Measurements from ENCODE around the gene HIVEP3. TPM values are rescaled to one million over a fixed set of nuclear protein-coding genes. Genes with fewer than 3 reads are reported as not detected.
A peak's percentile ranks its signal among the peaks of the same experiment; 100 is the strongest.

Gene HIVEP3
- total and polyA plus RNA-seq, 2 of the 13 experiments (the other 11 are each of a cell fraction or from before 2014, with no cell fraction given): 0.05 TPM; not detected in 1

- TF ChIP-seq ZNF878 (CRISPR knock-in tag; IDR thresholded peaks at IDR 0.05) (no peak), SMARCC2 (IDR thresholded peaks at IDR 0.05) (no peak), EHMT2 (IDR thresholded peaks at IDR 0.05; ENCODE audit: borderline replicate concordance, low read depth, low read length) (no peak), ESRRA (CRISPR knock-in tag; IDR thresholded peaks at IDR 0.05; ENCODE audit: low read depth) (no peak), PLRG1 (conservative IDR thresholded peaks at IDR 0.05) (no peak), PTBP1 (IDR thresholded peaks at IDR 0.05; ENCODE audit: low read depth, low read length, poor library complexity, severe bottlenecking) (no peak), ZNF253 (CRISPR knock-in tag; IDR thresholded peaks at IDR 0.05; ENCODE audit: borderline replicate concordance) (no peak), ZMYM4 (CRISPR knock-in tag; IDR thresholded peaks at IDR 0.05) (no peak), ZNF775 (CRISPR knock-in tag; IDR thresholded peaks at IDR 0.05; ENCODE audit: borderline replicate concordance) (no peak), U2AF2 (IDR thresholded peaks at IDR 0.05; ENCODE audit: low read depth, low read length) (no peak), ZMYM3 (CRISPR knock-in tag; IDR thresholded peaks at IDR 0.05) (no peak), IRX3 (CRISPR knock-in tag; IDR thresholded peaks at IDR 0.05; ENCODE audit: borderline replicate concordance, low read depth) (no peak), SETDB1 (CRISPR knock-in tag; IDR thresholded peaks at IDR 0.05; ENCODE audit: borderline replicate concordance) (no peak), DNMT3B (CRISPR knock-in tag; conservative IDR thresholded peaks at IDR 0.05) (no peak)
Observed at GRCh38 chr1:41803656-41804055, 115.1 kb downstream of the HIVEP3 start (continued).

- intact Hi-C loops (cut with micrococcal nuclease; ENCODE audit: unreplicated experiment) (no loop called here), in situ Hi-C loops (cut with HindIII; ENCODE audit: extremely low pct_ligation_motif_present, low pct_unique_long_range_greater_than_20kb) (no loop called here)
- Histone ChIP-seq H3K4me2 (ENCODE audit: low read depth, low read length) (no peak overlapping the region), H3K9ac (ENCODE audit: insufficient read depth, low read depth, low read length) (no peak overlapping the region), H3K36me3 (replicated peaks in 1 of 2; ENCODE audit: control insufficient read depth in 1 of 2, insufficient read depth in 2 of 2, low read length in 2 of 2) (no peaks in the 10 kb centered on the region), H3K79me2 (ENCODE audit: insufficient read depth, low read length) (no peaks in the 10 kb centered on the region), H2AFZ (ENCODE audit: low read length) (no peak overlapping the region), H3K4me1 (ENCODE audit: insufficient read depth, low read length) (no peaks in the 10 kb centered on the region), H4K20me1 (ENCODE audit: insufficient read depth, low read length) (no peaks in the 10 kb centered on the region), H3K4me3 (replicated peaks in 1 of 3; ENCODE audit: insufficient read depth in 1 of 3, low read depth in 2 of 3, low read length in 3 of 3) (no peak overlapping the region), H3K9me3 (ENCODE audit: low read length) (no peaks in the 10 kb centered on the region), H3K27ac (ENCODE audit: extremely low read length, insufficient read depth, low read length) (no peak overlapping the region), H3K27me3 (ENCODE audit: control insufficient read depth in 1 of 2, insufficient read depth in 2 of 2, low read length in 2 of 2) (no peaks in the 10 kb centered on the region; a peak in 1 of 5 replicates)
- no TSS peak for BruUV-seq (replicated peaks)
- 7% methylated on average over 3 of the region's 4 CpGs for WGBS (ENCODE audit: low lambda C conversion rate)
- no peak for DNase-seq (ENCODE audit: low spot score)
- ATAC-seq: no peak
- ChIA-PET CTCF (ENCODE audit: low intra/inter-chr PET ratio, low total read pairs) (no interaction called here), POLR2A (no interaction called here)
- no peak for FAIRE-seq
- TF ChIP-seq ZNF629 (CRISPR knock-in tag; conservative IDR thresholded peaks at IDR 0.05): peak; percentile 30; the same call in 1 of the 2 replicates
- TF ChIP-seq, protein P1, sequence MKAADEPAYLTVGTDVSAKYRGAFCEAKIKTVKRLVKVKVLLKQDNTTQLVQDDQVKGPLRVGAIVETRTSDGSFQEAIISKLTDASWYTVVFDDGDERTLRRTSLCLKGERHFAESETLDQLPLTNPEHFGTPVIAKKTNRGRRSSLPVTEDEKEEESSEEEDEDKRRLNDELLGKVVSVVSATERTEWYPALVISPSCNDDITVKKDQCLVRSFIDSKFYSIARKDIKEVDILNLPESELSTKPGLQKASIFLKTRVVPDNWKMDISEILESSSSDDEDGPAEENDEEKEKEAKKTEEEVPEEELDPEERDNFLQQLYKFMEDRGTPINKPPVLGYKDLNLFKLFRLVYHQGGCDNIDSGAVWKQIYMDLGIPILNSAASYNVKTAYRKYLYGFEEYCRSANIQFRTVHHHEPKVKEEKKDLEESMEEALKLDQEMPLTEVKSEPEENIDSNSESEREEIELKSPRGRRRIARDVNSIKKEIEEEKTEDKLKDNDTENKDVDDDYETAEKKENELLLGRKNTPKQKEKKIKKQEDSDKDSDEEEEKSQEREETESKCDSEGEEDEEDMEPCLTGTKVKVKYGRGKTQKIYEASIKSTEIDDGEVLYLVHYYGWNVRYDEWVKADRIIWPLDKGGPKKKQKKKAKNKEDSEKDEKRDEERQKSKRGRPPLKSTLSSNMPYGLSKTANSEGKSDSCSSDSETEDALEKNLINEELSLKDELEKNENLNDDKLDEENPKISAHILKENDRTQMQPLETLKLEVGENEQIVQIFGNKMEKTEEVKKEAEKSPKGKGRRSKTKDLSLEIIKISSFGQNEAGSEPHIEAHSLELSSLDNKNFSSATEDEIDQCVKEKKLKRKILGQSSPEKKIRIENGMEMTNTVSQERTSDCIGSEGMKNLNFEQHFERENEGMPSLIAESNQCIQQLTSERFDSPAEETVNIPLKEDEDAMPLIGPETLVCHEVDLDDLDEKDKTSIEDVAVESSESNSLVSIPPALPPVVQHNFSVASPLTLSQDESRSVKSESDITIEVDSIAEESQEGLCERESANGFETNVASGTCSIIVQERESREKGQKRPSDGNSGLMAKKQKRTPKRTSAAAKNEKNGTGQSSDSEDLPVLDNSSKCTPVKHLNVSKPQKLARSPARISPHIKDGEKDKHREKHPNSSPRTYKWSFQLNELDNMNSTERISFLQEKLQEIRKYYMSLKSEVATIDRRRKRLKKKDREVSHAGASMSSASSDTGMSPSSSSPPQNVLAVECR (CRISPR knock-in tag; IDR thresholded peaks at IDR 0.05; ENCODE audit: borderline replicate concordance): no peak
Observed at GRCh38 chr1:41802532-41803501, 115.9 kb downstream of the HIVEP3 start.

Data from HepG2 (cell line).